ENCODE data around the gene TSHZ2.

- TF ChIP-seq CTCF (IDR thresholded peaks at IDR 0.05 in 2 of 3, conservative IDR thresholded peaks at IDR 0.05 in 1 of 3; ENCODE audit: insufficient read depth in 2 of 3, low read depth in 1 of 3, low read length in 3 of 3) (no peak), RHOXF2B (CRISPR knock-in tag; conservative IDR thresholded peaks at IDR 0.05) (no peak)
These were observed 430.3 kb downstream of the TSHZ2 start for GRCh38 chr20:53402233-53403005.
